ENCODE results near the gene FIGN. TPM values are rescaled to one million over a fixed set of nuclear protein-coding genes. Genes with fewer than 3 reads are reported as not detected.

The FIGN gene
- total RNA-seq, 1 experiment from 2014 or later: 14.6 TPM

GRCh38 chr2:163647300-163647699, 88.5 kb downstream of the FIGN start:
- peak overlapping the region in 1 of 3 experiments; percentile 93; a peak in 1 of 7 replicates for H3K27ac Mint-ChIP-seq
- H2AK5ac ChIP-seq (ENCODE audit: insufficient read length, low read length): no peak overlapping the region
- H3K79me1 ChIP-seq (ENCODE audit: insufficient read depth, low read depth, low read length, poor library complexity, severe bottlenecking): no peaks in the 10 kb centered on the region
- no peak overlapping the region for H3T11ph ChIP-seq (ENCODE audit: low read length)
- no peak overlapping the region for H2AFZ ChIP-seq (ENCODE audit: low read length)
- H4K20me1 ChIP-seq (ENCODE audit: control insufficient read depth, insufficient read depth, insufficient read length): no peaks in the 10 kb centered on the region
- no peaks in the 10 kb centered on the region for H3K36me3 Mint-ChIP-seq (ENCODE audit: insufficient read depth in 1 of 3, low read depth in 3 of 3)
- no peak overlapping the region for H2BK20ac ChIP-seq (ENCODE audit: low read depth, low read length, poor library complexity, severe bottlenecking)
- no peak overlapping the region for H4K8ac ChIP-seq (replicated peaks; ENCODE audit: insufficient read length, low read depth, low read length)
- H3K9ac ChIP-seq (ENCODE audit: extremely low read depth, insufficient read length, low read length): no peak overlapping the region
- H3K27me3 ChIP-seq (ENCODE audit: insufficient read depth, low read length): no peaks in the 10 kb centered on the region
- H2BK15ac ChIP-seq (ENCODE audit: low read depth, low read length): no peak overlapping the region
- no peaks in the 10 kb centered on the region for H3K23me2 ChIP-seq (ENCODE audit: insufficient read length, low read depth, low read length, poor library complexity, severe bottlenecking)
- H3K4me3 Mint-ChIP-seq: no peak overlapping the region
- H3K4me1 ChIP-seq (ENCODE audit: insufficient read depth, low read length): no peaks in the 10 kb centered on the region; the same call in 1 of the 2 replicates
- H3K9me3 Mint-ChIP-seq: no peaks in the 10 kb centered on the region
- H4K5ac ChIP-seq (ENCODE audit: insufficient read length, low read depth, low read length): no peak overlapping the region
- no peaks in the 10 kb centered on the region for H3K79me2 ChIP-seq (ENCODE audit: insufficient read depth, low read length)
- no peak overlapping the region for H3K14ac ChIP-seq (ENCODE audit: insufficient read depth, low read length)
- H2BK5ac ChIP-seq (ENCODE audit: insufficient read length, low read length): no peak overlapping the region
- no peak for DNase-seq
- H3K27me3 Mint-ChIP-seq (ENCODE audit: low read depth): no peaks in the 10 kb centered on the region
- H3K4ac ChIP-seq (ENCODE audit: low read depth, low read length): no peak overlapping the region
- no peak overlapping the region for H3K18ac ChIP-seq (ENCODE audit: insufficient read length, low read depth, low read length)
- H3K4me2 ChIP-seq (ENCODE audit: insufficient read depth, insufficient read length, low read length): no peak overlapping the region
- peaks cover 28 to 34% of the 10 kb centered on the region in 2 experiments for H3K4me1 Mint-ChIP-seq
- H2BK12ac ChIP-seq (ENCODE audit: insufficient read length, low read depth, low read length): no peak overlapping the region
- no peak overlapping the region for H3K23ac ChIP-seq (ENCODE audit: insufficient read length, low read depth, low read length)
- no peaks in the 10 kb centered on the region for H3K9me3 ChIP-seq (ENCODE audit: control insufficient read depth, low read depth, low read length)
- H4K91ac ChIP-seq (ENCODE audit: insufficient read length, low read depth, low read length): no peak overlapping the region
- TF ChIP-seq CTCF (conservative IDR thresholded peaks at IDR 0.05): no peak
- no peak overlapping the region for H3K56ac ChIP-seq (ENCODE audit: insufficient read length, low read depth, low read length)
- H2BK120ac ChIP-seq (ENCODE audit: low read depth, low read length, poor library complexity, severe bottlenecking): no peak overlapping the region
- no peak overlapping the region for H3K27ac ChIP-seq (ENCODE audit: insufficient read length, low read depth, low read length)

Data from H9 (cell line).